ENCODE measurements around the gene KBTBD4.

- no peak for TF ChIP-seq XRCC5 (optimal IDR thresholded peaks at IDR 0.05; ENCODE audit: low read length)
- TF ChIP-seq RNF219 (CRISPR knock-in tag; IDR thresholded peaks at IDR 0.05): no peak
- no peak for TF ChIP-seq MED1 (CRISPR knock-in tag; IDR thresholded peaks at IDR 0.05)
- no peak for TF ChIP-seq SNAI1 (CRISPR knock-in tag; IDR thresholded peaks at IDR 0.05; ENCODE audit: borderline replicate concordance)
- TF ChIP-seq EZH2 (conservative IDR thresholded peaks at IDR 0.05; ENCODE audit: low read depth, low read length): no peak
- no peak for TF ChIP-seq ZFP91 (CRISPR knock-in tag; IDR thresholded peaks at IDR 0.05; ENCODE audit: borderline replicate concordance)
- TF ChIP-seq, protein P1, sequence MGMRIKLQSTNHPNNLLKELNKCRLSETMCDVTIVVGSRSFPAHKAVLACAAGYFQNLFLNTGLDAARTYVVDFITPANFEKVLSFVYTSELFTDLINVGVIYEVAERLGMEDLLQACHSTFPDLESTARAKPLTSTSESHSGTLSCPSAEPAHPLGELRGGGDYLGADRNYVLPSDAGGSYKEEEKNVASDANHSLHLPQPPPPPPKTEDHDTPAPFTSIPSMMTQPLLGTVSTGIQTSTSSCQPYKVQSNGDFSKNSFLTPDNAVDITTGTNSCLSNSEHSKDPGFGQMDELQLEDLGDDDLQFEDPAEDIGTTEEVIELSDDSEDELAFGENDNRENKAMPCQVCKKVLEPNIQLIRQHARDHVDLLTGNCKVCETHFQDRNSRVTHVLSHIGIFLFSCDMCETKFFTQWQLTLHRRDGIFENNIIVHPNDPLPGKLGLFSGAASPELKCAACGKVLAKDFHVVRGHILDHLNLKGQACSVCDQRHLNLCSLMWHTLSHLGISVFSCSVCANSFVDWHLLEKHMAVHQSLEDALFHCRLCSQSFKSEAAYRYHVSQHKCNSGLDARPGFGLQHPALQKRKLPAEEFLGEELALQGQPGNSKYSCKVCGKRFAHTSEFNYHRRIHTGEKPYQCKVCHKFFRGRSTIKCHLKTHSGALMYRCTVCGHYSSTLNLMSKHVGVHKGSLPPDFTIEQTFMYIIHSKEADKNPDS (CRISPR knock-in tag; IDR thresholded peaks at IDR 0.05): no peak
- TF ChIP-seq JARID2 (CRISPR knock-in tag; IDR thresholded peaks at IDR 0.05; ENCODE audit: insufficient replicate concordance): no peak
- TF ChIP-seq ZBTB20 (CRISPR knock-in tag; IDR thresholded peaks at IDR 0.05; ENCODE audit: borderline replicate concordance, low read depth): no peak
- TF ChIP-seq, protein P2, sequence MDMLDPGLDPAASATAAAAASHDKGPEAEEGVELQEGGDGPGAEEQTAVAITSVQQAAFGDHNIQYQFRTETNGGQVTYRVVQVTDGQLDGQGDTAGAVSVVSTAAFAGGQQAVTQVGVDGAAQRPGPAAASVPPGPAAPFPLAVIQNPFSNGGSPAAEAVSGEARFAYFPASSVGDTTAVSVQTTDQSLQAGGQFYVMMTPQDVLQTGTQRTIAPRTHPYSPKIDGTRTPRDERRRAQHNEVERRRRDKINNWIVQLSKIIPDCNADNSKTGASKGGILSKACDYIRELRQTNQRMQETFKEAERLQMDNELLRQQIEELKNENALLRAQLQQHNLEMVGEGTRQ (IDR thresholded peaks at IDR 0.05; ENCODE audit: low read depth, low read length): no peak
- TF ChIP-seq, protein P2 (CRISPR knock-in tag; IDR thresholded peaks at IDR 0.05; ENCODE audit: borderline replicate concordance): no peak
Measured at GRCh38 chr11:47566149-47566698, 12.5 kb downstream of the KBTBD4 start.
